Measurements from ENCODE around the gene SH3RF3. TPM values are rescaled to one million over a fixed set of nuclear protein-coding genes. Genes with fewer than 3 reads are reported as not detected.
A peak's percentile ranks its signal among the peaks of the same experiment; 100 is the strongest.

Gene SH3RF3
- polyA plus RNA-seq, 1 of the 3 experiments (the other 2 are of a cell fraction) = 1.9 TPM

GRCh38 chr2:109265369-109265768 is 136.4 kb downstream of the SH3RF3 start:
- H3K4me2 ChIP-seq = no peak overlapping the region
- DNase-seq = peak; percentile 51
- TF ChIP-seq MXI1 (IDR thresholded peaks at IDR 0.05; ENCODE audit: low read depth, low read length) (no peak), SMC3 (IDR thresholded peaks at IDR 0.05; ENCODE audit: low read depth, low read length) (no peak), NRF1 (IDR thresholded peaks at IDR 0.05; ENCODE audit: low read depth, low read length) (no peak), ZBTB33 (IDR thresholded peaks at IDR 0.05; ENCODE audit: borderline replicate concordance, low read depth) (no peak), CHD2 (IDR thresholded peaks at IDR 0.05; ENCODE audit: low read length, partially characterized antibody) (no peak), ELF1 (IDR thresholded peaks at IDR 0.05) (no peak), REST (IDR thresholded peaks at IDR 0.05; ENCODE audit: low read depth, low read length) (no peak), RAD21 (IDR thresholded peaks at IDR 0.05; ENCODE audit: low read length) (no peak), POLR2AphosphoS5 (IDR thresholded peaks at IDR 0.05; ENCODE audit: low read depth, low read length) (no peak), FOXM1 (IDR thresholded peaks at IDR 0.05; ENCODE audit: low read depth) (no peak), TAF1 (IDR thresholded peaks at IDR 0.05; ENCODE audit: borderline replicate concordance, low read depth, low read length) (no peak), NFIC (IDR thresholded peaks at IDR 0.05; ENCODE audit: borderline replicate concordance) (no peak)
- TF ChIP-seq, protein P1, sequence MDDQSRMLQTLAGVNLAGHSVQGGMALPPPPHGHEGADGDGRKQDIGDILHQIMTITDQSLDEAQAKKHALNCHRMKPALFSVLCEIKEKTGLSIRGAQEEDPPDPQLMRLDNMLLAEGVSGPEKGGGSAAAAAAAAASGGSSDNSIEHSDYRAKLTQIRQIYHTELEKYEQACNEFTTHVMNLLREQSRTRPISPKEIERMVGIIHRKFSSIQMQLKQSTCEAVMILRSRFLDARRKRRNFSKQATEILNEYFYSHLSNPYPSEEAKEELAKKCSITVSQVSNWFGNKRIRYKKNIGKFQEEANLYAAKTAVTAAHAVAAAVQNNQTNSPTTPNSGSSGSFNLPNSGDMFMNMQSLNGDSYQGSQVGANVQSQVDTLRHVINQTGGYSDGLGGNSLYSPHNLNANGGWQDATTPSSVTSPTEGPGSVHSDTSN (IDR thresholded peaks at IDR 0.05) = no peak
- TF ChIP-seq, protein P2, sequence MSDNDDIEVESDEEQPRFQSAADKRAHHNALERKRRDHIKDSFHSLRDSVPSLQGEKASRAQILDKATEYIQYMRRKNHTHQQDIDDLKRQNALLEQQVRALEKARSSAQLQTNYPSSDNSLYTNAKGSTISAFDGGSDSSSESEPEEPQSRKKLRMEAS (IDR thresholded peaks at IDR 0.05; ENCODE audit: low read depth) = no peak
- CTCF ChIA-PET = interaction anchor here (0.8 to 1.2 kb wide), 3 partner anchors 169 to 245 kb away, joined by 3 to 4 read pairs (median 3); no protein-coding TSS in a partner anchor
- H3K4me3 ChIP-seq (ENCODE audit: low read depth in 2 of 2, low read length in 1 of 2) = no peak overlapping the region
- no peaks in the 10 kb centered on the region for H3K9me2 ChIP-seq
- H3K36me3 ChIP-seq (replicated peaks in 1 of 2; ENCODE audit: control insufficient read depth in 1 of 2, insufficient read depth in 2 of 2, low read length in 1 of 2) = no peaks in the 10 kb centered on the region
- no peak overlapping the region for H3K27ac ChIP-seq (ENCODE audit: low read depth in 2 of 2, low read length in 1 of 2)
- POLR2A ChIA-PET = no interaction called here
- H3K9me3 ChIP-seq = no peaks in the 10 kb centered on the region
- WGBS (ENCODE audit: low lambda C conversion rate) = 48% methylated on average over 2 of the region's 2 CpGs
- no peaks in the 10 kb centered on the region for H3F3A ChIP-seq (replicated peaks; ENCODE audit: insufficient read depth)
- peaks cover 8% of the 10 kb centered on the region; the same call in 1 of the 2 replicates for H3K79me2 ChIP-seq (ENCODE audit: insufficient read depth)
- H3K27me3 ChIP-seq (ENCODE audit: insufficient read depth) = no peaks in the 10 kb centered on the region
- peaks cover 0 to 35% of the 10 kb centered on the region in 2 experiments; a peak in 1 of 4 replicates for H3K4me1 ChIP-seq (ENCODE audit: control insufficient read depth in 1 of 2, insufficient read depth in 2 of 2, low read depth in 1 of 2, low read length in 1 of 2)
- H4K20me1 ChIP-seq (ENCODE audit: insufficient read depth) = no peaks in the 10 kb centered on the region
- no peak overlapping the region for H2AFZ ChIP-seq (ENCODE audit: low read depth)
- no peak overlapping the region for H3K9ac ChIP-seq

Data from SK-N-SH (cell line).